ENCODE measurements around the gene ZG16.

DNA sequence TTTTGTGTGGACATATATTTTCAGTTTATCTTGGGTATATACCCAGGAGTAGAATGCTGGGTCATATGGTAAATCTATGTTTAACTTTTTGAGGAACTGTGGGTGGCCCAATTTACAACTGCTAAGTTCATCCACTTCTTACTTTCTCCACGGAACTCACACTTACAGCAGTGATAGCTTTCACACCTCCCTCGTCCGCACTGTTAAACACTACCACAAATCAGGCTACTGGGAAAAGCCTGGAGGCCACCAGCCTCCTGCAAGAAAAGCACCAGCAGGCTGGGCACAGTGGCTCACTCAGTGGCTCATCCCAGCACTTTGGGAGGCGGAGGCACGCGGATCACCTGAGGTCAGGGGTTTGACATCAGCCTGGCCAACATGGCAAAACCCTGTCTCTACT is 14.7 kb upstream of the ZG16 start:
- TF ChIP-seq EZH2 (IDR thresholded peaks at IDR 0.05; ENCODE audit: low read depth) = no peak
- TF ChIP-seq, protein P1, sequence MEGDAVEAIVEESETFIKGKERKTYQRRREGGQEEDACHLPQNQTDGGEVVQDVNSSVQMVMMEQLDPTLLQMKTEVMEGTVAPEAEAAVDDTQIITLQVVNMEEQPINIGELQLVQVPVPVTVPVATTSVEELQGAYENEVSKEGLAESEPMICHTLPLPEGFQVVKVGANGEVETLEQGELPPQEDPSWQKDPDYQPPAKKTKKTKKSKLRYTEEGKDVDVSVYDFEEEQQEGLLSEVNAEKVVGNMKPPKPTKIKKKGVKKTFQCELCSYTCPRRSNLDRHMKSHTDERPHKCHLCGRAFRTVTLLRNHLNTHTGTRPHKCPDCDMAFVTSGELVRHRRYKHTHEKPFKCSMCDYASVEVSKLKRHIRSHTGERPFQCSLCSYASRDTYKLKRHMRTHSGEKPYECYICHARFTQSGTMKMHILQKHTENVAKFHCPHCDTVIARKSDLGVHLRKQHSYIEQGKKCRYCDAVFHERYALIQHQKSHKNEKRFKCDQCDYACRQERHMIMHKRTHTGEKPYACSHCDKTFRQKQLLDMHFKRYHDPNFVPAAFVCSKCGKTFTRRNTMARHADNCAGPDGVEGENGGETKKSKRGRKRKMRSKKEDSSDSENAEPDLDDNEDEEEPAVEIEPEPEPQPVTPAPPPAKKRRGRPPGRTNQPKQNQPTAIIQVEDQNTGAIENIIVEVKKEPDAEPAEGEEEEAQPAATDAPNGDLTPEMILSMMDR (conservative IDR thresholded peaks at IDR 0.05) = no peak
